HG03135 (cell line): ENCODE measurements around the gene KRTAP15-1.

ENCODE experiments used
- ATAC-seq: cut with Tn5 transposase; IDR thresholded peaks from one replicate; pipeline ENCODE4 v1.9.1; 2021; ENCODE audit warnings: mild to moderate bottlenecking, moderate library complexity; ENCODE audit not compliant: unreplicated experiment

KRTAP15-1 gene, protein sequence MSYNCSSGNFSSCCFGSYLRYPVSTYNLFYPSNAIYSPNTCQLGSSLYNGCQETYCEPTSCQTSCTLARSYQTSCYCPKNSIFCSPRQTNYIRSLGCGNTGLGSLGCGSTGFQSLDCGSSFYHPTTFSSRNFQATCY

GRCh38 chr21:30439975-30440374, at the start of gene KRTAP15-1:
TSS of gene KRTAP15-1 (plus strand) at chr21:30440275. CDS start at chr21:30440328, 53 bp downstream.
- ATAC-seq = no peak

DNA sequence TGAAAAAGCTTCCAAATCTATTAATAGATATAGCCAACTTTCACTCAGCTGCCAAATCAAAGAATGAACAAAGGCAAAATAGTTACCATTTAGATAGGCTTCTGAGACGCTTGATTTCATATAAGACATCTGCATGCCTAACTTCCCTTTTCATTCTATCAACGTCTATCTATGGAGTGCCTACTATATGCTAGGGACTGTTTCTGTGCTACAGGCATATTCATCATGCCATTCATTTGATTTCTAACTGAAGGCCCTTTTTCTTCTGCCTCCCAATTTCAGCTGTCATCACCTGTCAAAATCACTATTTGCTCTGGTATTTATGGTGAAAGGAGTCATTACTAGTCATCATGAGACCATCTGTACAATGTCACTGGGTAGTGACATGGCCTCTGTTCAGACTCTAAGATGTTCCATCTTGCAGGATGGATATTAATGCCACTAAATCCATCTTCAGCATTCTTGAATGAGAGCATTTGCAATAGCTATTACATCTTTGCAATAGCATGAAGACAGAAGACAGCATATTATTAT, 48.5 kb upstream of the KRTAP15-1 start:
- no peak for ATAC-seq

GRCh38 chr21:30395731-30396130, 44.3 kb upstream of the KRTAP15-1 start, which contains the start of gene KRTAP13-1:
TSS of gene KRTAP13-1 (plus strand) at chr21:30396031. CDS start at chr21:30396087, 56 bp downstream.
- ATAC-seq = no peak

DNA sequence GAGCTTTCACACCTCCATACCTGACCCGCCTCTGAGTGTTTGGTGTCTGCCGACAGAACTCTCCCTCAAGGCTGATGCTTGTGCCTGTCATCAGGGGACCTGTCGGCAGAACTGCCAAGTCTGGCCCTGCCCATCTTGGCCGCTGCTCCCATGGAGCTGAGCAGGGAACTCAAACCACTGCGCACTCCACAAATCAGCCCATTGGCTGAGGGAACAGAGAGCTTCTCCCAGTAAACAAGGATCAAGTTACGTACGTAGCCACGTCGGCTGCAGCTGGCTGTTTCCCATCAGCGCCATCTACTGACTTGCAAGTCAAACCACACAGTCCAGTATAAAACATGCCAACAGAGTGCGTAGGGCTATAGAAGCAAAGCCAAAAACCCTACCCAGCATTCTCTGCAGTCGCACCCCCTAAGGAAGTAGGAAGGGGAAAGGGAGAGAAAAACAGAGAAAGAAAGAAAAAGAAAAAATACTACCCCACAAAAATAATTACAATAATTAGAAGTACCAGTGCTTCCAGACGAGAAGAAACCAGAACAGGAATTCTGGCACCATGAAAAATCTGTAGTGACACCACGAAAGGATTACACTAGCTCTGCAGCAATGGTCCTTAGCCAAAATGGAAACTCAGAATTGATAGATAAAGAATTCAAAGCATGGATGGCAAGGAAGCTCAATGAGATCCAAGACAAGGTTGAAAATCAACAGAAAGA, 31.1 kb upstream of the KRTAP15-1 start:
- ATAC-seq = no peak

GRCh38 chr21:30415993-30416392, 24.1 kb upstream of the KRTAP15-1 start:
- no peak for ATAC-seq

- ATAC-seq = no peak
These were observed 14.2 kb upstream of the KRTAP15-1 start, which contains the start of gene KRTAP13-3 for GRCh38 chr21:30425826-30426225. TSS of gene KRTAP13-3 (minus strand) at chr21:30425926. CDS start at chr21:30425912, 14 bp downstream.

GRCh38 chr21:30426731-30427130, 13.3 kb upstream of the KRTAP15-1 start:
- no peak for ATAC-seq

DNA sequence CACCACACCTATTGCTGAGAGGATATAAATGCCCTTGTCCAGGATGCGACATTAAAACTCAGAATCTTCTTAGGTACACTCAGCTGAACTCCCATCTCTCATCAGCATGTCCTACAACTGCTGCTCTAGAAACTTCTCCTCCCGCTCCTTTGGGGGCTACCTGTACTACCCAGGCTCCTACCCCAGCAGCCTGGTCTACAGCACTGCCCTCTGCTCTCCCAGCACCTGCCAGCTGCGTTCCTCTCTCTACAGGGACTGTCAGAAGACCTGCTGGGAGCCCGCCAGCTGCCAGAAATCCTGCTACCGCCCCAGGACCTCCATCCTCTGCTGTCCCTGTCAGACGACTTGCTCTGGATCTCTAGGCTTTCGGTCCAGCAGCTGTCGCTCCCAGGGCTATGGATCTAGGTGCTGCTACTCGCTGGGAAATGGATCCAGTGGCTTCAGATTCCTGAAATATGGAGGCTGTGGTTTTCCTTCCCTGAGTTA, 9.9 kb upstream of the KRTAP15-1 start, which contains the start of gene KRTAP13-4:
Gene KRTAP13-4, plus strand, starts transcription at position 51 of the 486 bp plus-strand sequence. Its CDS starts 56 bp downstream, at position 107.
- no peak for ATAC-seq

GRCh38 chr21:30434033-30434631, 5.9 kb upstream of the KRTAP15-1 start:
- ATAC-seq = no peak

DNA sequence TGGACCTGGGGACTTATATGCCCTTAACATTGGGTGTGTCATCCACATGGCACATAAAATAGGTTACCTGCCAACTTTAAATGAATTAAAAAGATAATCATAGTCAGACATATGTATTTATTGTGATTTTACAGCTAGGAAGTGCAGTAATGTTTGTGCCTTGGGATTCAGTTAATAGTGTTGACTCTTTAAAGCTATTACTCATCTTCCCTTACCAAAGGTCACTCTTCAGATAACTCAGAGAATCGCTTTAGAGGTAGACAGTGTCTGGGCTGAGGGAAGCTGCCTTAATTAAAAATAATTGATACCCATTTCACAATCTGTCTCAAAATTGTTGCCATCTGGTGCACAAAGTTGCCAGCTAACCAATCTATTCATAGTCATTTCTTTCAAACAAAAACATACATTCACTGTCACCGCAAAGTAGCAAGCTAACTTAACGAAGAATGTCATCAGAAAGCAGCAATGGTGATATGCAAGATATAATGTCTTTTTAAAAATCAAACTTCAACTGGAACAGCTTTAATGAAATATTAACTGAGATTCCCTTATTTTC, 3.0 kb upstream of the KRTAP15-1 start:
- ATAC-seq = no peak

- no peak for ATAC-seq
These were observed 3.2 kb downstream of the KRTAP15-1 start for GRCh38 chr21:30443226-30443625.

DNA sequence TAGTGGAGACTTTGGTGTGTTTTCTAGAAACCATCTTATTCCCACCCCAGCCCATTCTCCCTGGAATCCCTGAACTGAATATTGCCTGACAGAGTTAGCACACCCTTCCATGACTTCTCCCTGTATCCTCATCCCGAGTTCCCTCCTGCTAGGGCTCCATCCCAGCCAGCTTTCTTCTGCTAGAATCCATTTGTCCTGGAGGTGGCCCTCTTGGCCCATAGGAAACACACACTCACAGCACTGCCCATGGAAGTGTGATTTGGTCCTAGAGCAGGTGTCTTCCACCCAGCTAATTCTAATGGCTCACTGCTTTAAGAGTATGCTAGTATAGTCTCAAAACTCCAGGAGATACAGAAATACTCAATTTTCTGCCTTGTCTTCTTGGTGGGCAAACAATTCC, 4.1 kb downstream of the KRTAP15-1 start:
- ATAC-seq = no peak

DNA sequence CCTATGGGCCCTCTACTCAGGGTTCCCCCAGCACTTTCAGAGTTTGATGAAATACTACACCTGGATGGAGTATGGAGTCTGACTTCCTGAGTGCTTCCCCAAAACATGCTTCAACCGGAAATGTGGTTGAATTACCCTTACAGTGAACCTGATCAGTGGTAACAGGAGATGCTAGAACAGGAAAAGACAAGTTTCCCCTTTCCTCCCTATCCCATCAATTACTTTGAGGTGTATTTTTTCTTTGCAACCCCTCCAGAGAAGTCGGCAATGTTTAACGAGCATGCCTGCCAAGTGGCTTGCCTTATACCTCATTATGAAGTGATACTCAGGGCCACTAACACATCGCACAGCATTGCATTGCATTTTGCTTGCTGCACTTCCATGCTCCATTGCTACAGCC, 7.0 kb downstream of the KRTAP15-1 start:
- no peak for ATAC-seq

DNA sequence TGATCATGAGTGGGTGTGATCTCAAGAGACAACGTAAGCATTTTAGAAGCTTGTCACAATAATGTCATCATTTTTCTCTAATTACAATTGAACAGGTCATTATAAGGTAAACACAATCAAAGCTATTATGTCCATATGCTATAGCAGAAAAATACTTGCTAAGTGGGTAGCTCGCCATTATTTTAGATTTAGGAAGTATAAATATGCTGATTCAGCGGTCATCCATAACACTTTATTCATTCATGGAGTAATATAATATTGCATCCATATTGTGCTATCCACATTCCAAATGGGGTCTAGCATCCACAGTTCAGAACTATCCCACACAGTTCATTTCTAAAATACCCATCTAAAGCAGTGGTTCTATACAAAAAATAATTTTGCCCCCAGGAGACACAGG, 8.4 kb downstream of the KRTAP15-1 start:
- no peak for ATAC-seq

DNA sequence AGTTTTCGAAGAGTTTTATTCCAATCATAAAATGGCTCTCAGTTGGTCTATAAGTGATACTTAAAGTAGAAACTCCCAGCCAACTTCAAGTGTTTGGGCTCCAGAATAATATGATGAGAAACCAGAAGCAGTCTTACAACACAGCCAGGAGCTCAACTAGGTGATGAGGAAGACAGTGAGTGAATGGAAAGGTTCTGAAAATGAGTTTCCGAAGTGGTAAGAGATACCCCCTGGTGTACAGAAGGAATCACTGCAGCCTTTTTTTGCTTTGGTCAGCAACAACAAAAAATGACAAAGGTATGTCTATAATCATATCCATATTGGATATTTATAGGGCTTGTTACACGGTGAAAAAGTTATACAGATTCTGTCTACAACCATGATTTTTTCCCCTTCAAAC, 23.6 kb downstream of the KRTAP15-1 start:
- ATAC-seq = no peak

DNA sequence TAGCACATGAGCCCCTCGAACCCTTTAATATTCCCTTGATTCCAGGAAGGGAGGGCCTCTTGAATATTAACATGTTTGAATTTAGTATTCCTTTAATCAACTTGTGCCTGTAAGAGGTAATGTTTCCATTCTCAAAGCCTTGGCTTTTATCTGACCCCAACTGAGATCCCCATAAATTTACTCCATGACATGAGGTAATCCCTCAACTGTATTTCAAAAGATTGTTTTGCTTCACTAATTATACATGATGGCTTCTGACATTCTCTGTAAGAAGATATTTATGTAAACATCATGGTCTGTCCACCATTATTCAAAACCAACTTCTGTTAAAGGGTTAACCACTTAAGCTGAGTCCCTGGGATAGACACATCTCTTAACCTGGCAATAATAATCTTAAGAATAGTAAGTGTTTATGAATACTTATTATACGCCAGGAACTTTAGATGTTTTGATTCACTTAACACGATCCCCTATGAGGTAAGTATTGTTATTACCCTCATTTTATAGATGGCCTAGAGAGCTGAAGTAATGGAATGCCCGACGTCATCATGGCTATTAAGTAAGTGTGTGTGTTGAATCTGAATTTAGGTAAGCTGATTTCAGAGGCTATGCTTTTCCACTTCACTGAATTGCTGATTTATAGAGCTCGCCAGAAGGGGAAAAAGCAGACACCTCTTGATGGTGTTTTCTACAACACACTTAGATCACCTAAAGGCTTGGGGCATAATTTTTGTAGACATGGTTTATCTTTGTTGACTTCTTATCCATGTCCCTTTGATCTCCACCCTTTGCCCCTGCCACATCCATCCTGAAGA, 29.0 kb downstream of the KRTAP15-1 start:
- no peak for ATAC-seq

GRCh38 chr21:30478004-30478403, 37.9 kb downstream of the KRTAP15-1 start:
- no peak for ATAC-seq

- no peak for ATAC-seq
These were observed 39.2 kb downstream of the KRTAP15-1 start for GRCh38 chr21:30479259-30479658.

- no peak for ATAC-seq
These were observed 40.1 kb downstream of the KRTAP15-1 start, which contains the start of gene KRTAP19-1 for GRCh38 chr21:30480145-30480544. TSS of gene KRTAP19-1 (minus strand) at chr21:30480367. CDS start at chr21:30480317, 50 bp downstream.

- ATAC-seq = no peak
These were observed 42.1 kb downstream of the KRTAP15-1 start for GRCh38 chr21:30482130-30482529.
